Upper lobe of left lung (tissue), 4 donors: ENCODE data around the gene TMEM225B.

Experiments used
- EP300 ChIP-seq, 4 donors: sonication (generic); formaldehyde crosslinking; IDR thresholded peaks; one replicate each; pipeline ENCODE4 v1.5.1; 2017; ENCODE audit warnings: antibody characterized with exemption in 4 of 4, control low read depth in 2 of 4
- POLR2A ChIP-seq, 4 donors: fragments of 450-650 bp; IDR thresholded peaks; one replicate each; pipeline ENCODE4 v1.5.1; 2016 to 2017; ENCODE audit warnings: antibody characterized with exemption in 4 of 4, mild to moderate bottlenecking in 2 of 4
- POLR2AphosphoS5 ChIP-seq, 2 donors: sonication (generic); formaldehyde crosslinking; IDR thresholded peaks; one replicate each; pipeline ENCODE4 v1.5.1; 2017; ENCODE audit warnings: antibody characterized with exemption in 2 of 2
- TF ChIP-seq, protein P1 (sequence below), 6 experiments: fragments of 450-650 bp in 4 of 6; fragments of 200-600 bp in 2 of 6; sonication (generic) in 2 of 6; IDR thresholded peaks; one replicate each; pipeline ENCODE4 v1.5.1; 2016 to 2019; ENCODE audit warnings: antibody characterized with exemption in 6 of 6

DNA sequence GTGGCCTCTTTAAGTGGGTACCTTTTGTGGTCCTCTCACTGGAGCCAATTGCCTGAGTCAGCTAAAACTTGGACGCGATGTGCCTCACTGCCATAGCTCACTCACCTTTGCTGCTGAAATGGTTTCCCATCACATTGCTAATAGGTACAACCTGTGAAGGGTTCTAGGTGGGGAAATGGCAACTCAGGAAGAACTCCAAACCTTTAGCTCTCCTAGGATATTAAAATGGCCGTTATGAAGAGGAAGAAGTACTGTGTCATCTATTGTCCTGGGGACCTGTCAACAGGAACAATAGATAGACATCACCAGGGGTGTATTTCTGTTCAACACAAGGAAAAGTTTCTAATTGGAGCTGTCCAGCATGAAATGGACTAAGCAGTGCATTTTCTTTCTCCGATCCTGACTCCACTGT is 40.9 kb upstream of the TMEM225B start:
- TF ChIP-seq, protein P1, sequence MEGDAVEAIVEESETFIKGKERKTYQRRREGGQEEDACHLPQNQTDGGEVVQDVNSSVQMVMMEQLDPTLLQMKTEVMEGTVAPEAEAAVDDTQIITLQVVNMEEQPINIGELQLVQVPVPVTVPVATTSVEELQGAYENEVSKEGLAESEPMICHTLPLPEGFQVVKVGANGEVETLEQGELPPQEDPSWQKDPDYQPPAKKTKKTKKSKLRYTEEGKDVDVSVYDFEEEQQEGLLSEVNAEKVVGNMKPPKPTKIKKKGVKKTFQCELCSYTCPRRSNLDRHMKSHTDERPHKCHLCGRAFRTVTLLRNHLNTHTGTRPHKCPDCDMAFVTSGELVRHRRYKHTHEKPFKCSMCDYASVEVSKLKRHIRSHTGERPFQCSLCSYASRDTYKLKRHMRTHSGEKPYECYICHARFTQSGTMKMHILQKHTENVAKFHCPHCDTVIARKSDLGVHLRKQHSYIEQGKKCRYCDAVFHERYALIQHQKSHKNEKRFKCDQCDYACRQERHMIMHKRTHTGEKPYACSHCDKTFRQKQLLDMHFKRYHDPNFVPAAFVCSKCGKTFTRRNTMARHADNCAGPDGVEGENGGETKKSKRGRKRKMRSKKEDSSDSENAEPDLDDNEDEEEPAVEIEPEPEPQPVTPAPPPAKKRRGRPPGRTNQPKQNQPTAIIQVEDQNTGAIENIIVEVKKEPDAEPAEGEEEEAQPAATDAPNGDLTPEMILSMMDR (IDR thresholded peaks at IDR 0.05): no peak
- TF ChIP-seq POLR2AphosphoS5 (IDR thresholded peaks at IDR 0.05) (no peak), POLR2A (IDR thresholded peaks at IDR 0.05) (no peak), EP300 (IDR thresholded peaks at IDR 0.05) (no peak)
